ENCODE results near the gene UBIAD1.

- no peak for TF ChIP-seq REST (IDR thresholded peaks at IDR 0.05; ENCODE audit: insufficient read depth in 1 of 2, low read depth in 2 of 2, low read length in 2 of 2)
- no peak for TF ChIP-seq TAF1 (IDR thresholded peaks at IDR 0.05; ENCODE audit: borderline replicate concordance, insufficient read depth, low read length)
Observed at GRCh38 chr1:11334261-11334804, 61.3 kb downstream of the UBIAD1 start.
